DND-41 (cell line): ENCODE measurements around the gene MLXIPL.

Experiments used
- CTCF ChIP-seq: IDR thresholded peaks from 2 replicates; pipeline ENCODE4 v1.5.1; 2012; ENCODE audit warnings: borderline replicate concordance, low read length, moderate library complexity, mild to moderate bottlenecking; ENCODE audit not compliant: poor library complexity, severe bottlenecking; ENCODE audit errors: extremely low read depth
- EZH2 ChIP-seq: IDR thresholded peaks from 3 replicates; pipeline ENCODE4 v1.6.1; 2012; ENCODE audit warnings: borderline replicate concordance, low read depth, mild to moderate bottlenecking, moderate library complexity, low read length, inconsistent platforms; ENCODE audit not compliant: severe bottlenecking

GRCh38 chr7:73622909-73623797 is 1.2 kb downstream of the MLXIPL start:
- TF ChIP-seq CTCF (no peak), EZH2 (no peak)
